Heart right ventricle (tissue), 16 donors: ENCODE data around the gene ISL2. TPM values are rescaled to one million over a fixed set of nuclear protein-coding genes. Genes with fewer than 3 reads are reported as not detected.
"Not testable (repeated sequence)": the region's sequence is repeated elsewhere in the genome, so short reads cannot be mapped to it uniquely, and the experiment has no call there.

ENCODE experiments used
- ATAC-seq, 8 donors: fragments of 200-7000 bp; cut with Tn5 transposase; one replicate each; pipeline ENCODE4 v1.9.1; 2020; ENCODE audit warnings: mild to moderate bottlenecking in 8 of 8, moderate library complexity in 8 of 8, moderate number of reproducible peaks in 1 of 8
- DNase-seq, 2 donors: peaks; one replicate each; pipeline ENCODE4 v3.0.0-alpha.2; 2020
- H3K27ac ChIP-seq, 10 donors: fragments of 200-600 bp; sonication (generic) in 2 of 10; one replicate each; pipeline versions ENCODE4 v1.5.0 to v1.8.0; 2020 to 2022; ENCODE audit warnings: mild to moderate bottlenecking in 3 of 10
- H3K27me3 ChIP-seq, 7 donors: fragments of 200-600 bp; one replicate each; pipeline ENCODE4 v1.8.0; 2021 to 2022; ENCODE audit warnings: mild to moderate bottlenecking in 2 of 7
- H3K36me3 ChIP-seq, 9 donors: fragments of 200-600 bp; sonication (generic) in 1 of 9; one replicate each; pipeline versions ENCODE4 v1.5.0 to v1.8.0; 2020 to 2022; ENCODE audit warnings: mild to moderate bottlenecking in 2 of 9
- H3K4me1 ChIP-seq, 9 donors: fragments of 200-600 bp; sonication (generic) in 1 of 9; one replicate each; pipeline versions ENCODE4 v1.5.0 to v1.8.0; 2020 to 2022; ENCODE audit warnings: mild to moderate bottlenecking in 4 of 9
- H3K4me3 ChIP-seq, 10 donors: fragments of 200-600 bp; sonication (generic) in 2 of 10; one replicate each; pipeline versions ENCODE4 v1.5.0 to v1.8.0; 2020 to 2022; ENCODE audit warnings: mild to moderate bottlenecking in 7 of 10, moderate library complexity in 2 of 10
- H3K9me3 ChIP-seq, 11 donors: fragments of 200-600 bp in 10 of 11; sonication (generic) in 2 of 11; one replicate each; pipeline versions ENCODE4 v1.5.0 to v1.8.0; 2013 to 2022; ENCODE audit warnings: mild to moderate bottlenecking in 2 of 11, control low read depth in 1 of 11, moderate library complexity in 1 of 11
- CTCF ChIP-seq, 9 donors: fragments of 200-600 bp; sonication (generic) in 2 of 9; IDR thresholded peaks; one replicate each; pipeline versions ENCODE4 v1.5.0 to v1.8.0; 2021 to 2022; ENCODE audit warnings: antibody characterized with exemption in 9 of 9, mild to moderate bottlenecking in 5 of 9, moderate library complexity in 1 of 9
- WGBS, 2 donors: extraction: QIAGEN DNeasy Blood & Tissue Kit; methylation state at CpG; one replicate each; pipeline ENCODE4 v1.1.7; 2013; ENCODE audit warnings: inconsistent platforms in 1 of 2; 5-methylcytosine and 5-hydroxymethylcytosine counted together
- intact Hi-C, 10 donors: fragments of 100-400 bp; cut with DNase I; formaldehyde crosslinking; loops; one replicate each; pipeline versions ENCODE4 v1.11.1 to v1.14.2; 2022
- long read RNA-seq, 3 donors: library from polyadenylated mRNA; unstranded; transcript quantifications; one replicate each; pipeline ENCODE4 v2.0.0, GENCODE V29; 2020 to 2021
- polyA plus RNA-seq, 2 donors: library from polyadenylated mRNA; stranded (reverse); fragments of 200-250 nt; gene quantifications; one replicate each; pipeline ENCODE4 v1.2.3, GENCODE V29; 2013
- total RNA-seq, 10 donors: library from RNA; stranded (reverse); fragmentation: NEBNext Ultra II Directional in 3 of 10; extraction: Animal tissue kit (Norgen Biotek cat#: 25700) in 3 of 10; gene quantifications; one replicate each; pipeline versions ENCODE4 v1.2.1 to v1.2.4, GENCODE V29; 2021 to 2023
- donor health status: Arrhythmogenic right ventricular cardiomyopathy.
- donor health status: ischemic (EF 13 %, LVEDD 7.1; RV severe dilation, severe dysfunction).
- donor health status: healthy with polysubstance abuse.
- donor health status: DM: no; HTN: yes; CAD: no.
- donor health status: DM: no; HTN: no; CAD: no.
- donor health status: ischemic (EF 25% LVEDD 6.9; RV normal size, moderate dysfunction).
- donor health status: ischemic (EF 25% LVEDD 5.7; RV mildly dilated, moderate dysfunction).
- donor health status: healthy.
- donor health status: DM: yes; HTN: yes; CAD: no.
- donor health status: Ischemic cardiomyopathy.
- donor health status: ischemic (EF 35%, LVEDD 5.7; RV mildly dilated, moderate dysfunction).
- donor health status: nonischemic (EF 11% LVEDD 7.7; RV severe dilation, severe dysfunction).
- donor health status: DM: yes; HTN: yes; CAD: no.
- donor health status: PGD.
- donor health status: ischemic (EF 29% LVEDD 5.4; RV normal size, mild dysfunction).
- donor health status: nonischemic (EF 23%, LVEDD 6.1; RV moderate dilation, normal function).

Gene ISL2
- total RNA-seq (under 1 TPM in 1 of 10 donors, not detected in 9; 0.16 TPM), polyA plus RNA-seq (not detected)
- long read RNA-seq, donor 1 = 0 reads
- long read RNA-seq, donor 2 = 0 reads
- long read RNA-seq, donor 3 = 0 reads

- WGBS, 2 donors = 3 to 4% methylated on average over 40 of the region's 40 CpGs
These were observed at the start of gene ISL2 for GRCh38 chr15:76336254-76337058. TSS of gene ISL2 (plus strand) at chr15:76336773. CDS start at chr15:76336884, 111 bp downstream.

GRCh38 chr15:76289582-76289981 lies 47.0 kb upstream of the ISL2 start:
- DNase-seq = no peak
- H3K27ac ChIP-seq = no peak overlapping the region
- H3K36me3 ChIP-seq = peaks cover 0 to 64% (median 17%) of the 10 kb centered on the region in 9 donors
- H3K4me3 ChIP-seq = no peak overlapping the region
- WGBS, 2 donors = 62 to 70% methylated on average over 3 of the region's 3 CpGs
- ATAC-seq = no peak
- H3K27me3 ChIP-seq = no peaks in the 10 kb centered on the region
- no peaks in the 10 kb centered on the region for H3K9me3 ChIP-seq
- intact Hi-C loops = no loop called here
- peaks cover 0 to 32% (median 11%) of the 10 kb centered on the region in 9 donors for H3K4me1 ChIP-seq
- TF ChIP-seq CTCF (IDR thresholded peaks at IDR 0.05) = no peak

More at GRCh38 chr15:76336254-76337058, at the start of gene ISL2:
- H3K9me3 ChIP-seq = no peaks in the 10 kb centered on the region
- intact Hi-C loops = loop anchor here in 2 of 10 donors (10.0 kb wide), 1 partner anchor 102 kb away; no protein-coding TSS in a partner anchor
- no peak for TF ChIP-seq CTCF (IDR thresholded peaks at IDR 0.05)
- H3K4me1 ChIP-seq = peaks cover 32 to 66% (median 50%) of the 10 kb centered on the region in 9 donors
- peak within 1 kb of the TSS in 9 of 10 donors; percentile 1 to 51 (median 21) for H3K4me3 ChIP-seq
- ATAC-seq (peak in 4 of 8 donors; percentile 30 to 57 (median 34)), DNase-seq (peak in 1 of 2 donors; percentile 46)
- no peaks in the 10 kb centered on the region for H3K36me3 ChIP-seq
- peak within 1 kb of the TSS in 1 of 10 donors; percentile 61 for H3K27ac ChIP-seq
- H3K27me3 ChIP-seq = peaks cover 62 to 95% (median 88%) of the 10 kb centered on the region in 7 donors

GRCh38 chr15:76293361-76293760 lies 43.2 kb upstream of the ISL2 start:
- Histone ChIP-seq H3K27ac (no peak overlapping the region), H3K9me3 (no peaks in the 10 kb centered on the region), H3K27me3 (no peaks in the 10 kb centered on the region), H3K4me3 (no peak overlapping the region), H3K36me3 (peaks cover 0 to 27% (median 0%) of the 10 kb centered on the region in 9 donors), H3K4me1 (peaks cover 0 to 27% (median 20%) of the 10 kb centered on the region in 9 donors)
- 49 to 64% methylated on average over 1 of the region's 1 CpG for WGBS, 2 donors
- no peak for TF ChIP-seq CTCF (IDR thresholded peaks at IDR 0.05)
- DNase-seq (no peak), ATAC-seq (no peak)
- intact Hi-C loops = no loop called here

GRCh38 chr15:76294463-76294862 lies 42.1 kb upstream of the ISL2 start:
- peaks cover 0 to 20% (median 0%) of the 10 kb centered on the region in 9 donors for H3K36me3 ChIP-seq
- H3K9me3 ChIP-seq, H3K4me3 ChIP-seq, DNase-seq, H3K27me3 ChIP-seq, intact Hi-C loops, H3K27ac ChIP-seq: not testable (repeated sequence)
- WGBS, 2 donors = 56 to 65% methylated on average over 1 of the region's 1 CpG
- ATAC-seq = peak in 1 of 8 donors; percentile 21
- peaks cover 0 to 36% (median 21%) of the 10 kb centered on the region in 9 donors for H3K4me1 ChIP-seq
